Fibroblast of skin of right biceps (primary cell): Measurements from ENCODE around the gene ITGAD.

Source experiments
- DNase-seq: peaks from one replicate; pipeline ENCODE4 v3.0.0-alpha.2; 2013

The ITGAD gene

DNA sequence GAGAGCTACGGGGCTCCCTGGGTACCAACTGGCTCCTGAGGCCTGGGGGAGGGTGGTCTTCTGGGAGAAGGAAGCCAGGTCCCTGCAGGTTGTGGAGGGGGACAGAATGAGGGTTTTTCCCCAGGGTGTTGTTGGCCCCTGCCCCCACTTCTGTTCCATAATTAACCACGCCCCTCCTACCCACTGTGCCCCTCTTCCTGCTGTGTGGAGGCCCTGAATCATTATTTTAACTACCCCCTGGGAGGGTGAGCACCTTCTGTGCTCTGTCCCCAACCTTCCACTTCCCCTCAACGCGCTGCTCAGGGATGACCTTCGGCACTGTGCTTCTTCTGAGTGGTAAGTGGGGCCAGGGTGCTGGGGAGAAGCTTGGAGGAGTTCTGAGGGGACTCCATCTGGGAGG, at the start of gene ITGAD:
TSS of gene ITGAD (plus strand) at position 280 of the 400 bp plus-strand sequence. CDS start at position 306, 26 bp downstream.
- no peak for DNase-seq

DNA sequence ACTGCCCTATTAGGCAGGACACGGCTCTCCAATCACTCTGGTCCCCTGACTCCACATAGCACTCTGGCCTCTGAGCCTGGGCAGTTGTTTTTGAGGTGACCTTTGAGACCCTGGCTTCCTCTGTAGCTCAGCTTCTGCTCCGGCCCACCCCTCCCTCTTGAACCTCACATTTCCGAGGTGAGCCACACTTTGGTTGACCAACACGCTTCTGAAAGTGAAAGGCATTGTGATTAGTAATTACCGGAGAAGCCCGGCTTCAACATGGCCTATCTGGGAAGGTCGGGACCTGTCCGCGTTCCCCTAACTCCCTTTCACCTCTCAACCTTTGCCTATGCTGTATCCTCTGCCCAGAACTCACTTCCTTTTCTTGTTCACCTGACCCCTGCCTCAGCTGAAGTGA, 48.4 kb upstream of the ITGAD start:
- no peak for DNase-seq

DNA sequence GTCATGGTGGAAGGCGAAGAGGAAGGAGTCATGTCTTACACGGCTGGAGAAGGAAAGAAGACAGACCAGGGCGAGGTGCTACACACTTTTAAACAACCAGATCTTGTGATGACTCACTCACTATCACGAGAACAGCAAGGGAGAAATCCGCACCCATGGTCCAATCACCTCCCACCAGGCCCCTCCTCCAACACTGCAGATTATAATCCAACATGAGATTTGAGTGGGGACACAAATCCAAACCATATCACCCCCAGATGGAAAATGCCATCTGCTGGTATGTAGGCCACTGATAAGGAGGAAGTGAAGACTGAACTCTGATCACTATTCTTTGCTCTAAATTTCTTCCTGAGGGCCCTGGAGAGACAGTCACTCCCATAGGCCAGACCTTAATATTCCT, 45.7 kb upstream of the ITGAD start:
- no peak for DNase-seq

DNA sequence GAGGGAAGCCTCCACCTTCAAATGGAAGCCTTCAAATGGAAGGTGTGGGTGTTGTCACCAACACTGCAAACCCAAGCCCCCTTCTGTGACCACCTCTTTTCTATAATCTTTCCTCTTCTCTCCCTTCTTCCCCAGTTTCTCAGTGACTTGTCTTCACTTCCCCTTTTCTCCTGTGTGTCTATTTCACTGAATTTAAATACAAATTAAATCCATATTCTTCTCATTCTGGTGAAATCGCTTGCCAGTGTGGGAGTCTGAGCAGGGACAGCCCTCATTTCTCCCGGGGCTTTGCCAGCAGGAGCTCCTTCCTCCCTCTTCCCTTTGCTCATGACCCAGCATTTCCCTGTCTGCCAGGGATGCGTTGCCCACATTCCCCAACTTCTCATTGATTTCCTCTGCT, 44.6 kb upstream of the ITGAD start:
- no peak for DNase-seq

DNA sequence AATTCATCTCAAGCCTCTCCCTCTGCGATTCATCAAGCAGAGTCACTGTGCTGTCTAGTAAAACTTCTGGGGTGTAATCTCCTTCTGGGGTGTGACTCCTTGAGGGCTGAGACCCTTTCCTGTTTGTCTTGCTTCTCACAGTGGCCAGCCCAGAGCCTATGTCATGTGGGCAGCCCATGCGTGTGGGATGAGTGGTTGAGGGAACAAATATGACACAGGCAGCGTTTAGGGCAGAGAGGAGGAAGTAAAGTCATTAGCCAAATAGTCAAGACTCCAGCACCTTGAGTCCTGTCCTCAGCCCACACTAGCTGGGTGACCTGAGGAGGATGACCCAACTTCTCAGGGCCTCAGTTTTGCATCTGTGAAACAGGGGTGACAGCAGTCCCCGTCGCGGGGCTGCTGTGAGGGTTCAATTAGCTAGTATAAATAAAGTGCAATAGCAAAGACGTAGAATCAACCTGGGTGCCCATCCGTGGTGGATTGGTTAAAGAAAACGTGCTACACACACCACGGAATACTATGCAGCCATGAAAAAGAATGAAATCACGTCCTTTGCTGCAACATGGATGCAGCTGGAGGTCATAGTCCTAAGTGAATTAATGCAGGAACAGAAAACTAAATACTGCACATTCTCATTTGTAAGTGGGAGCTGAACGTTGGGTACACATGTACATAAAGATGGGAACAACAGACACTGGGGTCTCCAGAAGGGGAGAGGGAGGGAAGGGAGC, 42.7 kb upstream of the ITGAD start:
- no peak for DNase-seq

DNA sequence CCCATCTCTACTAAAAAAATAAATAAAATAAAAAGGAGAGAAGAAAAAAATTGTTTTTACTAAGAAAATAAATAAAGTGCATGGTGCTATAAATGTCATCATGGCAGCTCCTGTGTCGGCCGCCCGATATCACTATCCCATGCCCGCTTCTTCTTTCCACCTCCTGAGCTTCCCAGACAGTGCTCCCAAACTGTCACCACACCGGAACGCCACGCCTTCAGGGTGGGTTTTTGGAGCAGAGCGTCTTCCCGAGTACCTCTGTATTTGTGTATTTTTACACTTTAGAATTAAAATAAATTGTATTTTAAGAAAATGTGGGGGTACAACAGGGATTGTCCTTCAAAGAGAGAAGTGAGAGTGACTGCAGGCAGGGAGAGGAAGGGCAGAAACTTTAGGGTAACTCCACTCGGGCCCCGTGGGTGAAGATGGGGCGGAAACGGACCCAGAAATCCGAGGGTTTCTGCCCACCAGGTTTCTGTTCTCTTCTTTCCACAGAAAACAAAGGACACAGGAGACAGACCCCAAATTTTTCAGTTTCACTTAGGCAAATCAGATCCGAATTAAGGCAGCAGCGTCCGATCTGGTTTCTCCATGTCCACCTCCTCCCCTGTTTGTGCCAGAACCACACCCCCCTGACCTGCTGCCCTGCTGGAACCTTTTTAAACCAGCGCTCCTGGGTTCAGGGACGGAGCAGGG, 41.7 kb upstream of the ITGAD start:
- no peak for DNase-seq

DNA sequence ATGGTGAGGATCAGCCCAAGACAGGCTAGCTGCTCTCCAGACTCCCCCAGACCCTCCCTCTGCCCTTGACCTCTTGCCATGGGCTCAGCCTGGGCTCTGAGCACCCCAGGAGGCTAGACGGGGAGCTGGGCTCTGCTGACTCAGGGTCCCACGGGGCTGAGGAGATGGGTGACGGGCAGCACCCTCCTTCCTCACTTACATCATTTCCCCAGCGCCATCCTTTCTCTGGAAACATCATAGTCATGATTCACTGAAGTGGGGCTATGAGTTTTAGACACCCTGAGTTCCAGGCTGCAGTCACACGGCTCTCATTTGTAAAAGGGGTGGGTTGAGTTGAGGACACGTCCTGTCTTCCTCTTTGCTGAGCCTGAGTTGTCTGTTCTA, 41.2 kb upstream of the ITGAD start:
- DNase-seq: no peak

DNA sequence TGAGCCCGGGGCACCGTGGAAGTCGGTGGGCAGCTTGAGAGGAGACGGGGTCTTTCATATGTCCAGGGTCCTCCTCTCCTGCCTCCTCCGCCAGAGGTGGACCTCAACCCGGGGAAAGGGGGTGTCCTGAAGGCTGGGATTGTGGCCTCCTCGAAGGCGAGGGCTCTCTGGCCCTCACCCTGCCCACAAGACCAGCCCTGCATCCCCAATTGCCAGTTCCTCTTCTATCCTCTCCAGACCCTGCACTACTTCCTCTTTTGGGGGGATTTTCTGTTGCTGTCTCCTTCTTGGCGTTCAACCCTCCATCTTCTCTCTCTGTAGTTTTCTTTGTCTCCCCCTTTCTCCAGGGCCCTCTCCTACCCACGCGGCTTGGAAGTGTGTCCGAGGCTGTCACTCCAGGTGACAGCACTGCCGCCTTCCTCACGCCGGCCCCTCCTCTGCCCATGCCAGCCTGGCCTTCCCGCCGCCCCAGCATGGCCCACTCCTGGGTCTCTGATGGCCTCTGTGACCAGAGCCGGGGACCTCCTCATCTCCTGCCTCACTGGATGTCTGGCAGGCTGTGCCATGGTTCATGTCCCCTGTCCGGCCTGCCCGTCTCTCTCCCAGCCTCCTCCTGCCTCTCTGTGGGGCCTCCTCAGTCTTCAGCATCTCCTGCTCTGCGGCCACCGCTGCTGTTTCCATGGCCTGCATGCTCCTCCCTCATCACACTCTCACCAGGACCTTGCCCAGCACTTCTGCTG, 40.6 kb upstream of the ITGAD start:
- DNase-seq: no peak

DNA sequence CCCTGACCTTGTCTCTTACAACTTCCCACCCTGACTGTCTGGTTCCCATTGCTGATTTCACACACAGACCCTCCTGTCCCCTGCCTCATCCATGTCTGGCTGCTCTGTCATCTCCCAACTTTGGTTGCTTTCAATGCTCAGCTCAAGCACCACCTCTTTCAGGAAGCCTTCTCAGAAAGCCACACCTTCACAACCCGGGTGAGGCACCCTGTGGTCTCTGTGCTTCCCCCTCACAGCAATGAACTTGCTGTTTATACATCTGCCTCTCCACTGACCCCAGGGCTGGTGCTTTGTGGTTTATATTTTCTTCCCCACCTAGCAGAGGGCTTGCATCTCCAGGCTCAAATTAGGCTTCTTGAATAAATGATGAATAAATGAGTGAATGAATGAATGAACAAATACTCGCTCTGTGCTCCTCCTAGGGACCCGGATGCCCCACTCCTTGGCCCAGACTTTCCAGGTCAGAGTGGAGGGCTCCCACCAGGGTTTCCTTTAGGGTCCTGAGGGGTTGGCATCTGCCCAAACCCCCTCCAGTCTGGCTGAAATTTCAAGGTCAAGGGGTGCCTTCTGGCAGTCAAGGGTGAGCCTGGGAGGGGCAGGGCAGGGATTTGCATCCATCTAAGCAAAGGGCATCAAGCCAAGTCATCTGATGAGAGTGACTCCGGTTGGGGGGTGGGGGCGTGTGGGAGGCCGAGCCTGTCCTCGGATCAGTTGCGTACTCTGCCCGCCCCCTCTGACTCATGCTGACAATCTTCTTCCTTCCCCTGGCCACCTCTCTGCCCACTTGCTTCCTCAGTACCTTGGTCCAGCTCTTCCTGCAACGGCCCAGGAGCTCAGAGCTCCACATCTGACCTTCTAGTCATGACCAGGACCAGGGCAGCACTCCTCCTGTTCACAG, 38.5 kb upstream of the ITGAD start, which contains the start of gene ITGAX:
TSS of gene ITGAX (plus strand) at position 783 of the 898 bp plus-strand sequence. CDS start at position 862, 79 bp downstream.
- DNase-seq: peak; percentile 14

DNA sequence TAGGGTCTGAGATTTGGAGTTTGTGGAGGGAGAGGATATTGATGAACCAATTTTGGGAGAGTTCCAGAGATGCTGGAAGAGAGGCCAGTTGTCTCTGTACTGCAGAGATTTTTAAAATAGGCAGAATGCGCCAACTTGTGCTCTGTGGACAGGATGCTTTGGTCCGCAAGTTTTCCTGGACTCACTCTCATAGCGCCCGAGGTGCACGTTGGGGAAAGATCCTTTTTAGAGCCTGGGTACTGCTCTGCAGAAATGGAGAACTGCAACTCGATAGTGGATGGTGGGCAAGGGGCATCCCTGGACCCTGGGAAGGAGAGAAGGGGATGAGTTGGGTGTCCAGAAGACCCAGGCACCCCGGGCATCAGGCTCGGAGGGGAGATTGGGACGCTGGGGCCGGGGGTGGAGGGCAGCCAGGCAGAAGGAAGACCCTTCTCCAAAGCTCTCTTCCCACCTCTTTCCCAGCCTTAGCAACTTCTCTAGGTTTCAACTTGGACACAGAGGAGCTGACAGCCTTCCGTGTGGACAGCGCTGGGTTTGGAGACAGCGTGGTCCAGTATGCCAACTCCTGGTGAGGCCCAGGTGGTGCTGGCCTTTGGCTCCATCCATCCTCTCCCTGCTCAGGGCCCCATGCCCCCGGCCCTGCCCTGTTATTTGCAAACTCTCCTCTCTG, 37.6 kb upstream of the ITGAD start:
- DNase-seq: no peak

DNA sequence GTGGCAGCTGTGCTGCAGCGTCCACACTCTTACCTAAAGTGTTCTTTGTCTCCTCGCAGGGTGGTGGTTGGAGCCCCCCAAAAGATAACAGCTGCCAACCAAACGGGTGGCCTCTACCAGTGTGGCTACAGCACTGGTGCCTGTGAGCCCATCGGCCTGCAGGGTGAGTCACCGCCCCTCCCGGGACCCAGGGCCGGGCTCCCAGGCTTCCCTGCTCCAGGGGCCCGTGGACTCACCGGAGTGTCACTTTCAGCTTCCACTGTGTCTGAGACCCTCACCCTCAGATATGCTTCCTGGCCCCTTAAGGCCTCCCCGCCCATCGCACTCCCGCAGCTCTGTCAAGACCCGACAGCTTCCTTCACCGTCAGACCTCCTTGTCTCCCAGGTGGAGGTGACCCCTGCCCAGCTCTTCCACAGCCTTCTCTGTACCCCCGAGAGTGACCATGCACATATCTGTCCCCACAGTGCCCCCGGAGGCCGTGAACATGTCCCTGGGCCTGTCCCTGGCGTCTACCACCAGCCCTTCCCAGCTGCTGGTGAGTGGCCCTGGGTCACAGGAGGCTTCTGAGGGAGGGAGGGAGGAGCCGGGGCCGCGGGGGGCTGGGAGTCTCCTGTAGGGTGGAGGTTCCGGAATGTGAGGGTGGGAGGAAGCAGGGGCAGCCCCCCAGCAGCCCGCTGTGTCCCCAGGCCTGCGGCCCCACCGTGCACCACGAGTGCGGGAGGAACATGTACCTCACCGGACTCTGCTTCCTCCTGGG, 36.4 kb upstream of the ITGAD start:
- no peak for DNase-seq

DNA sequence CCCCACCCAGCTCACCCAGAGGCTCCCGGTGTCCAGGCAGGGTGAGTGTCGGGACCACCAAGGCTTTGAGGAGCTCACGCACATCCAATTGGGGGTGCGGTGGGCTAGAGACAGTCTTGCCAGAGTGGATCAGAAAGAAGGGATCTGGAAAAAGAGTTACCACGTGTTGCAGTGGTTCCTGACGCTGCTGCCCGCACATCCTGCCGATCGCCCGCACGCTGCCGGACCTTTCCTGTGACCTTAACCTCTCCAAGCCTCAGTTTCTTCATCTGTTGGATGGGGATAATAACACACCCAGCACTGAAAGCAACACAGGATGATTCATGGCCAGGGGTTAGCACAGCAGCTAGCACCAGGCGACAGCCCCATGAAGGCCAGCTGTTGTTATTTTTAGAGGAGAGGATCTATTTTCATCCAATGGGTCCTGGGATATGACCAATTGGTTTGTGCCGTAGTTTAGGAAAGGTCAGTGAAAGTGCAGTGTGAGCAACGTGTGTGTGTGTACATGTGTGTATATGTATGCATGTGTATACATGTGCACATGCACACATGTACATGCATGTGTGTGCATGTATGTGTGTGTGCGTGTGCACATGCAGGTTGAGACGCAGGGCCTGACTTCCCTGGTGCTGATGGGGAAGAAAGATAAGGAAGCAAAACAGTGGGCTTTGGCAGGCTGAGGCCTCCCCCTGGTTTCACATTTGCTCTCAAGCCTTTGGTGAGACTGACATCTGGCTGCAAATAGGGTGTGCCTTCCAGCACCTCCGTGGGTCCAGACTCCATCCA, 35.6 kb upstream of the ITGAD start:
- no peak for DNase-seq

DNA sequence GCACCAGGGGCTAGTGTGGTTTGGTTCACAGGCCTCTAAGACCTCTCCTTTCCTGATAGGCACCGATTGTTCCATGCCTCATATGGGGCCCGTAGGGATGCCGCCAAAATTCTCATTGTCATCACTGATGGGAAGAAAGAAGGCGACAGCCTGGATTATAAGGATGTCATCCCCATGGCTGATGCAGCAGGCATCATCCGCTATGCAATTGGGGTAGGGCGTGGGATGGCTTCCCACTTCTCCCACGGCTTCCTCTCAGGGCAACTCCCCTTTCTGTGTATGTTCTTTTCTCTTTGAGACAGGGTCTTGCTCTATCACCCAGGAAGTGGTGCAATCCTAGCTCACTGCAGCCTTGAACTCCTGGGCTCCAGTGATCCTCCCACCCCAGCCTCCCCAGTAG, 32.9 kb upstream of the ITGAD start:
- DNase-seq: no peak

DNA sequence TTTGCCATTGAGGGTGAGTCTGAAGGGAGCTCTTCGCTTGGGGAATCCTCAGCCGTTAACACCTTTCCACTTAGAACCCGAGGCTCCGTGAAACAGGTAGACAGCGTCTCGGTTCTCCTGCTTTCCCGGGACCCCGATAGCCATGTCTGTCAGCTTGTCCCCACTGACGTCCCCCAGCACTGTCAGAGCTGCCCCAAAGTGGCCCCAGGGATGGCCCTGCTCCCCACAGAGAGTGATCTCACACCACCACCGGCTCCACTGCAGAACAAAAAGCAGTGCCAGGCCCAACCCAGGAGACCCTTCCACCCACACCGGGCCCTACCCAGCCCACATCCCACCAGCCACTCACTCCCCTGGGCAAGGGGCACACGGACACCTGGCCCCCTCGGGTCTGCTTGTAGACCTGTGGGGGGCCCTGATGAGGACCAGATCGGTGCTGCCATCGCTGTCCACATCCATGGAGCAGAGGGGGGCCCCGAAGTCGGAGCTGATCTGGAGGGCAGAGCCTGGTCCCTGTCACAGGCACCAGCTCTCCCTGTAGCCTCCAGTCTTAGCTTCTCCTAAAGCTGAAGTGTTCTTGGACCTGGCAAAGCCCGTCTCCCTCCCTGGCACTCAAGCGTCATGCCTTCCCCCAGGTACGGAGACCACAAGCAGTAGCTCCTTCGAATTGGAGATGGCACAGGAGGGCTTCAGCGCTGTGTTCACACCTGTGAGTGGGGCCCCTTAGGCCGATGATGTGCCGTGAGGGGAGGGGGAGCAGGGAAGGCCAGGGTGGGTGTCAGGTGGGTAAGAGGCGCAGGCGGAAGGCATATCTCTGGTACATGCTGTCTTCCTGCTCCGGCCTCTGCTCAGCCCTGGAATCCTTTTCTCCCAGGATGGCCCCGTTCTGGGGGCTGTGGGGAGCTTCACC, 31.7 kb upstream of the ITGAD start:
- no peak for DNase-seq

DNA sequence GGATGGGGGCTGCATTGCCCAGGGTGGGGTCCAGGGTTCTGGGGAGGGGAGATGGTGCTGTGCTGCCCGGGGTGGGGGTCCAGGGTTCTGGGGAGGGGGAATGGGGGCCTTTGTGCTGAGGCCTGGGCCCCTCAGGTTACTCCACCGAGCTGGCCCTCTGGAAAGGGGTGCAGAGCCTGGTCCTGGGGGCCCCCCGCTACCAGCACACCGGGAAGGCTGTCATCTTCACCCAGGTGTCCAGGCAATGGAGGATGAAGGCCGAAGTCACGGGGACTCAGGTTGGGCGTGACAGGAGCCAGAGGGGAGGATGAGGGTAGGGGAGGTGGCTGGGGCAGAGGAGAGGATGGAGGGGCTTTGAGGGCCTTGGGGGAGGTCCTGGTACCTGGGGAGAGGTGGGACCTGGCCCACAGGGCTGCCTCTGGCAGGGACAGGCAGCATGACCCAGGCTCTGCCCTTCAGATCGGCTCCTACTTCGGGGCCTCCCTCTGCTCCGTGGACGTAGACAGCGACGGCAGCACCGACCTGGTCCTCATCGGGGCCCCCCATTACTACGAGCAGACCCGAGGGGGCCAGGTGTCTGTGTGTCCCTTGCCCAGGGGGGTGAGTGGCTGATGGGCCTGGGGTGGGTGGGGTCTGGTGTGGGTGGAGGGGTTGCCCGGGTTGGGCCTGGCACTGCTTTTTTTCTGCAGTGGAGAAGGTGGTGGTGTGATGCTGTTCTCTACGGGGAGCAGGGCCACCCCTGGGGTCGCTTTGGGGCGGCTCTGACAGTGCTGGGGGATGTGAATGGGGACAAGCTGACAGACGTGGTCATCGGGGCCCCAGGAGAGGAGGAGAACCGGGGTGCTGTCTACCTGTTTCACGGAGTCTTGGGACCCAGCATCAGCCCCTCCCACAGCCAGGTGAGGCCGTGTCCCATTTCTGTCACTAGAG, 30.4 kb upstream of the ITGAD start:
- DNase-seq: no peak

DNA sequence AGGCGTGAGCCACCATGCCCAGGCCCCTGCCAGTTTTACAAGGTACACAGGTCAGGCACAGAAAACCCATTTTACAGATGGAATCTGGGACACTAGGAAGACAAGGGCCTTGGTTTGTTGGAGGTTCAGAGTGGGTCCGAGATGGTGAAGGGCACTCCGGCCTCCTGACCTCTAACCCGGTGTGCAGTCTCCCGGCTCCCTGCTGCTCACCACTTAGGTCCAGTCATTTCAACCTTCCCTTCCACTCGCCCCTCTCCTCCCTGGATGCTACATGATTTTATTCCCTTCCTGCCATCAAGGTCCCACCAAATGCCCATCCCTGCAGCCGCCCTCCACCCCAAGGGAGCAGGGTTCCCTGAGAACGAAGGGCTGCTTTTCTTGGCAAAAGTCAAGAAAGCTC, 29.4 kb upstream of the ITGAD start:
- no peak for DNase-seq

DNA sequence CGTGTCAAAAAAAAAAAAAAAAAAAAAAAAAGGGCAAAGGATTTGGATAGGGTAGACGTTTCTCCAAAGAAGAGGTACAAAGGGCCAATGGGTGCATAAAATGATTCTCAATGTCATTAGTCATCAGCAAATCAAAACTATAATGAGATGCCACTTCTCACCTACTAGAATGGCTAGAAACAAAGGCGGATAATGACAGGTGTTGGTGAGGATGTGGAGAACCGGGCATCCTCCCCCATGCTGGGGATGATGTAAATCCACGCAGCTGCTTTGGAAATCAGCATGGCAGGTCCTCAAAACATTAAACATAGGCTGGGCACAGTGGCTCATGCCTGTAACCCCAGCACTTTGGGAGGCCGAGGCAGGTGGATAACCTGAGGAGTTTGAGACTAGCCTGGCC, 28.7 kb upstream of the ITGAD start:
- no peak for DNase-seq

DNA sequence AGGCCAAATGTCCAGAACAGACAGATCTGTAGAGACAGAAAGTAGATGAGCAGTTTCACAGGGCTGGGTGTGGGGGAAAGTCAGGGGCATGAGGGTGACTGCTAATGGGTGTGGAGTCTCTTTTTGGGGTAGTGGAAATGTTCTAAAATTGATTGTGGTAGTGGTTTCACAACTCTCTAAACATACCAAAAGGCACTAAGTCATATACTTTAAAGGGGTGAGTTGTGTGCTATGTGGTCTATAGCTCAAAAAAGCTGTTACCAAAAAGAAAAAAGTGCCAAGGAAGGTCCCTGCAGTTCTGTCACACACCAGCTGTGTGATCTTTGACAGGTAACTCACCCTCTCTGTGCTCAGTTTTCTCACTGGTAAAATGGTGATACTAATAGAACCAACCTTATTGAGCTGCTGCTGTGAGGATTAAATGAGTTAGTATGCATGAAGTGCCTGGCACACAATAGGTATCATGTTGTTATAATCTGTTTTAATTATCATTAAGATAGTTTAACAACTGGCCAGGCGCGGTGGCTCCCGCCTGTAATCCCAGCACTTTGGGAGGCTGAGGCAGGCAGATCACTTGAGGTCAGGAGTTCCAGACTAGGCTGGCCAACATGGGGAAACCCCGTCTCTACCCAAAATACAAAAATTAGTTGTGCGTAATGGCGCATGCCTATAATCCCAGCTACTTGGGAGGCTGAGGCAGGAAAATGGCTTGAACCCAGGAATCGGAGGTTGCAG, 27.8 kb upstream of the ITGAD start:
- DNase-seq: no peak
